Cardiac muscle cell (in vitro differentiated cells and primary cell): ENCODE data around the gene UBAP2L. TPM values are rescaled to one million over a fixed set of nuclear protein-coding genes. Genes with fewer than 3 reads are reported as not detected.

ENCODE experiments used
- DNase-seq, 2 donors: peaks; one replicate each; pipeline versions ENCODE4 v3.0.0 to v3.0.0-alpha.2; 2010 to 2017; ENCODE audit warnings: low read depth in 1 of 2, low spot score in 1 of 2
- H3K27ac ChIP-seq: fragments of 200-600 bp; sonication (generic); 2 replicates; pipeline ENCODE4 v1.5.1; 2016
- H3K27me3 ChIP-seq: fragments of 200-600 bp; sonication (generic); 2 replicates; pipeline ENCODE4 v1.6.0; 2016; ENCODE audit warnings: control low read depth
- H3K36me3 ChIP-seq: fragments of 200-600 bp; sonication (generic); 2 replicates; pipeline ENCODE4 v1.5.1; 2016; ENCODE audit warnings: control low read depth
- H3K4me1 ChIP-seq: fragments of 200-600 bp; sonication (generic); 2 replicates; pipeline ENCODE4 v1.8.1; 2017; ENCODE audit warnings: low read depth, mild to moderate bottlenecking, mixed run types
- H3K4me3 ChIP-seq: fragments of 200-600 bp; sonication (generic); 2 replicates; pipeline ENCODE4 v1.5.1; 2016; ENCODE audit warnings: mild to moderate bottlenecking
- H3K9me3 ChIP-seq: fragments of 200-600 bp; sonication (generic); 2 replicates; pipeline ENCODE4 v1.5.1; 2017; ENCODE audit warnings: low read depth, mild to moderate bottlenecking, control low read depth
- polyA plus RNA-seq: library from polyadenylated mRNA; unstranded; fragments of >200 nt; fragmentation: Nextera tagmentation; extraction: Ambion mirVana; gene quantifications from 2 replicates; pipeline ENCODE4 v1.2.1, GENCODE V29; 2016
- total RNA-seq: library from RNA; depleted of rRNA; stranded (reverse); fragments of >200 nt; gene quantifications from 2 replicates; pipeline ENCODE4 v1.2.3, GENCODE V29; 2016
- TF ChIP-seq, protein P1 (sequence below): IDR thresholded peaks from 2 replicates; pipeline ENCODE4 v1.5.1; 2012; ENCODE audit warnings: low read depth, mild to moderate bottlenecking, low read length

The UBAP2L gene
- total and polyA plus RNA-seq, 2 experiments from 2014 or later = 142 to 190 TPM

DNA sequence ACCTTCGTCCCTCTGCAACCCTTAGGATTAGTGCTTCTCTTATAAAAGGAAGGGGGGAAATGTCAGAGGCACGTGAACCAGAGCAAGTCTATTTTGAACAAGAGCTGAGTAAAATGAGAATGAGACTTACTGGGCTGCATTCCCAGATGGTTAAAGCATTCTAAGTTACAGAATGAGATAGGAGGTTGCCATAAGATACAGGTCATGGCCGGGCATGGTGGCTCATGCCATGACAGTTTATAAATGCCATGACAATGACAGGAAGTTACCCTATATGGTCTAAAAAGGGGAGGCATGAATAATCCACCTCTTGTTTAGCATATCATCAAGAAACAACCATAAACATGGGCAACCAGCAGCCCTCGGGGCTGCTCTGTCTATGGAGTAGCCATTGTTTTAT is 97.6 kb downstream of the UBAP2L start:
- H3K27ac ChIP-seq = no peak overlapping the region
- no peaks in the 10 kb centered on the region for H3K9me3 ChIP-seq
- TF ChIP-seq, protein P1, sequence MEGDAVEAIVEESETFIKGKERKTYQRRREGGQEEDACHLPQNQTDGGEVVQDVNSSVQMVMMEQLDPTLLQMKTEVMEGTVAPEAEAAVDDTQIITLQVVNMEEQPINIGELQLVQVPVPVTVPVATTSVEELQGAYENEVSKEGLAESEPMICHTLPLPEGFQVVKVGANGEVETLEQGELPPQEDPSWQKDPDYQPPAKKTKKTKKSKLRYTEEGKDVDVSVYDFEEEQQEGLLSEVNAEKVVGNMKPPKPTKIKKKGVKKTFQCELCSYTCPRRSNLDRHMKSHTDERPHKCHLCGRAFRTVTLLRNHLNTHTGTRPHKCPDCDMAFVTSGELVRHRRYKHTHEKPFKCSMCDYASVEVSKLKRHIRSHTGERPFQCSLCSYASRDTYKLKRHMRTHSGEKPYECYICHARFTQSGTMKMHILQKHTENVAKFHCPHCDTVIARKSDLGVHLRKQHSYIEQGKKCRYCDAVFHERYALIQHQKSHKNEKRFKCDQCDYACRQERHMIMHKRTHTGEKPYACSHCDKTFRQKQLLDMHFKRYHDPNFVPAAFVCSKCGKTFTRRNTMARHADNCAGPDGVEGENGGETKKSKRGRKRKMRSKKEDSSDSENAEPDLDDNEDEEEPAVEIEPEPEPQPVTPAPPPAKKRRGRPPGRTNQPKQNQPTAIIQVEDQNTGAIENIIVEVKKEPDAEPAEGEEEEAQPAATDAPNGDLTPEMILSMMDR = no peak
- H3K4me1 ChIP-seq = peaks cover 11% of the 10 kb centered on the region
- no peaks in the 10 kb centered on the region for H3K36me3 ChIP-seq
- H3K4me3 ChIP-seq = no peak overlapping the region
- no peak for DNase-seq
- no peaks in the 10 kb centered on the region for H3K27me3 ChIP-seq

Other genes with a start within 250 kb of the UBAP2L start
- 161 and 315 TPM in 2 replicates for gene JTB, start 243.3 kb upstream of the UBAP2L start, total RNA-seq
- gene JTB, start 243.3 kb upstream of the UBAP2L start, polyA plus RNA-seq = 137 and 169 TPM in 2 replicates
- 30.6 and 37.6 TPM in 2 replicates for gene RAB13, start 234.6 kb upstream of the UBAP2L start, total RNA-seq
- 90.6 and 108 TPM in 2 replicates for gene RAB13, start 234.6 kb upstream of the UBAP2L start, polyA plus RNA-seq
- gene RPS27, start 230.2 kb upstream of the UBAP2L start, total RNA-seq = 1,187 and 1,533 TPM in 2 replicates
- 1,020 and 1,321 TPM in 2 replicates for gene RPS27, start 230.2 kb upstream of the UBAP2L start, polyA plus RNA-seq
- gene NUP210L, start 65.9 kb upstream of the UBAP2L start, total RNA-seq = 0.18 TPM in 1 of 2 replicates, not detected in the other
- not detected in 2 replicates for gene NUP210L, start 65.9 kb upstream of the UBAP2L start, polyA plus RNA-seq
- gene TPM3, start 28.9 kb upstream of the UBAP2L start, total RNA-seq = 120 and 137 TPM in 2 replicates
- gene TPM3, start 28.9 kb upstream of the UBAP2L start, polyA plus RNA-seq = 109 and 139 TPM in 2 replicates
- gene CFAP141, start 14.6 kb upstream of the UBAP2L start, total RNA-seq = not detected in 2 replicates
- not detected in 2 replicates for gene CFAP141, start 14.6 kb upstream of the UBAP2L start, polyA plus RNA-seq
- 92.1 and 101 TPM in 2 replicates for gene HAX1, start 51.7 kb downstream of the UBAP2L start, total RNA-seq
- 106 and 112 TPM in 2 replicates for gene HAX1, start 51.7 kb downstream of the UBAP2L start, polyA plus RNA-seq
- gene AQP10, start 100.1 kb downstream of the UBAP2L start, total RNA-seq = 4.8 and 11.2 TPM in 2 replicates
- gene AQP10, start 100.1 kb downstream of the UBAP2L start, polyA plus RNA-seq = 5.4 and 20.6 TPM in 2 replicates
- gene ATP8B2, start 104.6 kb downstream of the UBAP2L start, total RNA-seq = 102 and 116 TPM in 2 replicates
- gene ATP8B2, start 104.6 kb downstream of the UBAP2L start, polyA plus RNA-seq = 12.8 and 13.5 TPM in 2 replicates
- 5.2 and 17.2 TPM in 2 replicates for gene IL6R, start 184.4 kb downstream of the UBAP2L start, total RNA-seq
- 2.5 and 3.9 TPM in 2 replicates for gene IL6R, start 184.4 kb downstream of the UBAP2L start, polyA plus RNA-seq